T-helper 22 cell (primary cell): ENCODE measurements around the gene RERG.
"Not testable (repeated sequence)": the region's sequence is repeated elsewhere in the genome, so short reads cannot be mapped to it uniquely, and the experiment has no call there.

ENCODE experiments used
- DNase-seq: peaks from one replicate; pipeline ENCODE4 v3.0.0-alpha.2; 2020; ENCODE audit warnings: low read depth

The RERG gene, protein sequence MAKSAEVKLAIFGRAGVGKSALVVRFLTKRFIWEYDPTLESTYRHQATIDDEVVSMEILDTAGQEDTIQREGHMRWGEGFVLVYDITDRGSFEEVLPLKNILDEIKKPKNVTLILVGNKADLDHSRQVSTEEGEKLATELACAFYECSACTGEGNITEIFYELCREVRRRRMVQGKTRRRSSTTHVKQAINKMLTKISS

DNA sequence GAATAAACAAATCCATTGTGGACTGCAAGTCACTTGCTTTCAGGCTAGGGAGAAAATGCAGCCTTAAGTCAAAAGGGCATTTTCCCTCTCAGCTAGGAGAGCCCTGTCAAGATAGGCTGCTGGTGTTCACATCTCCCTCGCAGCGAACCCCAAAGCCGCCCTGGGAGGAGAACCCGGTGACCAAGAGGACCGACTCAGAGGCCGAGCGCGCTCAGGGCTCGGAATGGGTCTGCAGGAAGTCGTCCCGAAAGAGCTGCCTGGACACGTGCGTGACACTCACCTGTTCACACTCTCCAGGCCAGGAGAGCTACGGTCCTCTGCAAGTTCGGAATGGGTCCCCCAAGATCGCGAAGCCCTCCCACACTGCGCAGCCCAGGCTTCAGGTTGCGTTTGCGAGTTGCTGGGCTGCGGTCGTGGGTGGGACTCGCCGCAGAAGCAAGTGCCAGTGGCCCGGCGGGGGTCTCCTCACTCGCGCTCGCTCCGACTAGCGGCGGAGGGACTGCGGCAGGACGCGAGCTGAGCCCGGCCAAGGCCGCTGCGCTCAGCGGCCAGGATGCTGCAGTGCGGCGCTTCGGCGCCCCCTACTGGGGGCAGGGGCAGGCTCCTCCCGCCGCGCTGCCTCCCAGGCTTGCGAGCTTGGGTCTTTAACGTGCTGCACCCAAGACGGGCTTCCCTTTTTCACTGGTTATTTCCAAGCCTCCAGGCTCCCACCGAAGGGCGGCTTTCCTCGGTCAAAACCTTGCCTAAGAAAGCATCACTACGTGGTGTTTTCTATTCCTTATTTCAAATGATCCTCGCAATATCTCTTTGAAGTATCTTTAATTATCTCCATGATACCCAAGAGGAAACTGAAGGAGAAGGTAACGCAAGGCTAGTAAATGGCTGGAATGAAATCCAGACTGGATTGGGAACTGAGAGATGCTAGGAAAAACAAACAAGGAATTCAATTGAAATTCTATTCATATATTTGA lies at the start of gene RERG:
RERG (minus strand) TSS at position 503 of the 971 bp plus-strand sequence. CDS start 3,928 bp downstream, outside the sequence.
- DNase-seq = peak; percentile 26

DNA sequence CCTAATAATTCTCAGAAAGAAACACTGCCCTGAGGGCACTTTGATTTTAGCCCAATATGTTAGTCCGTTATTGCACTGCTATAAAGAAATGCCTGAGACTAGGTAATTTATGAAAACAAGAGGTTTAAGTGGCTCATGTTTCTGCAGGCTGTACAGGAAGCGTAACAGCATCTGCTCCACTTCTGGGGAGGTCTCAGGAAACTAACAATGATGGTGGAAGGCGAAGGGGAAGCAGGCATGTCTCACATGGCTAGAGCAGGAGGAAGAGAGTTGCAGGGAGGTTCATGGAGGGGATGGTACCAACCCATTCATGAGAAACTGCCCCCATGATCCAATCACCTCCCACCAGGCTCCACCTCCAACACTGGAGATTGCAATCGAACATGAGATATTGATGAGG lies 49.4 kb upstream of the RERG start:
- DNase-seq = no peak

DNA sequence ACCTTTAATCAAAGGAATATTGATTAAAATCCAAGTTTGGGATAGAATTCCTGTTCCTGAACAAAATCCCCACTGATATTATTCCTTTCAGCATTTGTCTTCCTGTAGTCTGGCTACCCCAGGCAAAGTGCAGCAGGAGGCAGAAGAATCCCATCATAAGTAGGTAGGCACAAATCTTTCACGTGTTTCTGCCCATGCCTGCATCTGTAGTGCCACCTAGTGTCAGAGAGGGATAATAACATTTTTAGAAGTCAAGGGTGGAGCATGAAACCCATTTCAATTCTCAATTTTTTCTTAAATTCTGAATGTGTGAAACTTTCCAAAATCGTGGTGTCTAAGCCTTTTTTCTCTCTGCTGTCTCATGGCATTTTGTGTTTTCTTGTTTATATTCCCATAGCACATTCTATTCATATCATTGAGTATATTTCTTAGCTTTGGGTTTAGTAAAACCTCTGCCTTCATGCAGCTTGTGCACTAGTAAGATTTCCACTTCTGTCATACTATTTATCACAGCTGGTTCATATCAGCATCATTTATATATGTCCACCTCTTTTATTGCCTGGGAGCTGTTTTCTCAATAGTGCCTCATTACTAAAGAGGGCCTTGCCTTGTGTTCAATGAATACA lies 47.8 kb upstream of the RERG start:
- peak; percentile 1 for DNase-seq

- DNase-seq = no peak
These were observed 47.1 kb upstream of the RERG start for GRCh38 chr12:15268309-15268708.

- DNase-seq = no peak
These were observed 44.7 kb upstream of the RERG start for GRCh38 chr12:15265875-15266274.

DNA sequence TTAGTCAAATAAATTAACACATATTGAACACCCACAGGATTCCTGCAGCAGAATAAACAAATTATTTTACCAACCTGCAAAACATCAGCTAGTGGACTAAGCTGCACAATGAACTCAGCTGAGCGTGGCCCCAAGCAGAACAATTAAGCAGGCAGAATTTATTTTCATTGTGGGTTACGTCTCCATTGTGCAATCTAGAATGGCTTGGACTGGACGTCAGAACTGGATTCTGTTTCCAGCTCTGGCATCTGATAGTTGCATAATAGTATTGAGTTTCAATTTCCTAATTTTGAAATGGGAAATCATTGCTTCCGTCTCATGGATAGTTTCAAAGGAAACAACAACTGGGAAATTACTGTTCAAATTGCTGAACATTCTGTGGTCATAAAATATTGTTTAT lies 35.5 kb upstream of the RERG start:
- DNase-seq = no peak

DNA sequence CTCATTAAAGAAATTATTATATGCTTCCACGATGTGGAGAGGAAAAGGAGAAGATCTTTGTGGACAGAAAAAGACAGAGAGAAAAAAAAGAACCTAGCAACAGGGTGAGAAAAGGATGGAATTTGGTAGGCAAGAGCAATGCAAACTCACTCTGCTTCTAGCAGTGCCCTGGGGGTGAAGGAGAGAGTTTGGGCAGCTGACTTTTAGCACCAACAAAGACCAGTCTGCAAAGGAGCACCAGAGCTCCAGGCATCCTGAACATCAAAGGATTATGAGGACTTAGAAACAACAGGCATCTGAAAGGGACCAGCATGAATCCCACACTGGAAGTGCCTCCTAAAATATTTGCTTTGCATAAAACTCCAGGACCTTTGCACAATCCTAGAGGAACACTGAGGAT lies 32.8 kb upstream of the RERG start:
- DNase-seq = no peak

DNA sequence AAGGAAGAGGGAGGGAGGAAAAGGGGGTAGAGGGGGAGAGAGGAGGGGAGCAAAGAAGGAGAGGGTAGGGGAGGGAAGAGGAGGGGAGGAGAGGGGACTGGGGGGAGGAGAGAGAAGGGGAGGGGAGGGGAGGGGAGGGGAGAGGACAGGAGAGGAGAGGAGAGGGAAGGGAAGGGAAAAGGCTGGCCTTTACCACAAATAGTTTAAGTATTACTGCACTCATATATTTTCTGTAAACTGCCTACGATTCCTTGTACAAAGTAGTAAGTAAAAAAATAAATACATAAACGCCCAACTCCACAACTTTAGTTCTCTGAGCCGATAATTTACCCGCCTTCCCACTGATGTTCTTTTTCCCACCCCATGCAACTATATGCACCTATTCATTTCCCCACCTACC lies 23.7 kb upstream of the RERG start:
- no peak for DNase-seq

GRCh38 chr12:15244341-15244740 lies 23.1 kb upstream of the RERG start:
- no peak for DNase-seq

DNA sequence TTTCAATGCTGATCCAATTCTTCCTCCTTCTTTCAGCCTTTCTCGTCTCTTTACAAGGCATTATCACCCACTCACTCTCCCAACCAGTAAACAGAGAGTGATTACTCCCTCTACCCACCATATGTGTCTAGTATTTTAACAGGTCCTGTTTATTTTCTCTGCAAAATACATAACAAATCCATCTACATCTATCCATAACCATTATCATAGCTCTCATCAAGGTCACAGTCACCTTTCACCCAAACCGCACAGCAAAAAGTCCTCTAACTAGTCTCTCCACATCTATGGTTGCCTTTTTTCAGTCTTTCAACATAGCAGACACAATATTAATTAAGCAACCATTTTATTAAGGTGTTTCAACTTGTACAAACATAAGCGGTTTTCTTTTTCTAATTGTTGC lies 21.9 kb upstream of the RERG start:
- DNase-seq = no peak

GRCh38 chr12:15240898-15241297 lies 19.7 kb upstream of the RERG start:
- DNase-seq = no peak

GRCh38 chr12:15234508-15234907 lies 13.3 kb upstream of the RERG start:
- DNase-seq = no peak

GRCh38 chr12:15234011-15234410 lies 12.8 kb upstream of the RERG start:
- DNase-seq = no peak

DNA sequence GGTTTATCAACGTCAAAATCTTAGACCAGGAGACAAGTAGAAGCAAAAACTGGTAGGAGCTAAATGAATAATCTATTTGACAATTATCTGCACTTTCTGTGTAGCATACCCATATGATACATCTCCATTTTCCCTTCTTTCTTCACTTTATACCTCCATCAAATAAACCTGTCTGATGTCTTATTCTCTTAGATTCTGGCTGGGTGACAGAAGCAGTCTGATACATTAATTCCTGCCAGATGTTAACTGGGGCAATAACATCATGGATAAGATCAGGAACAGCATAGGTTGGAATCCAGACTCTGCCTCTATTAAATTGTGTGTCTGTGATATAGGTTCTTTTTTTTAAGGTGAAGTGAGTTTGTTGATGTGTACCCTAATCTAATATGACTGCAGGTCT lies 11.7 kb upstream of the RERG start:
- DNase-seq = no peak

- DNase-seq = no peak
These were observed 10.3 kb upstream of the RERG start for GRCh38 chr12:15231493-15231892.

GRCh38 chr12:15230751-15231150 lies 9.5 kb upstream of the RERG start:
- DNase-seq = no peak

GRCh38 chr12:15230137-15230536 lies 8.9 kb upstream of the RERG start:
- DNase-seq = no peak

DNA sequence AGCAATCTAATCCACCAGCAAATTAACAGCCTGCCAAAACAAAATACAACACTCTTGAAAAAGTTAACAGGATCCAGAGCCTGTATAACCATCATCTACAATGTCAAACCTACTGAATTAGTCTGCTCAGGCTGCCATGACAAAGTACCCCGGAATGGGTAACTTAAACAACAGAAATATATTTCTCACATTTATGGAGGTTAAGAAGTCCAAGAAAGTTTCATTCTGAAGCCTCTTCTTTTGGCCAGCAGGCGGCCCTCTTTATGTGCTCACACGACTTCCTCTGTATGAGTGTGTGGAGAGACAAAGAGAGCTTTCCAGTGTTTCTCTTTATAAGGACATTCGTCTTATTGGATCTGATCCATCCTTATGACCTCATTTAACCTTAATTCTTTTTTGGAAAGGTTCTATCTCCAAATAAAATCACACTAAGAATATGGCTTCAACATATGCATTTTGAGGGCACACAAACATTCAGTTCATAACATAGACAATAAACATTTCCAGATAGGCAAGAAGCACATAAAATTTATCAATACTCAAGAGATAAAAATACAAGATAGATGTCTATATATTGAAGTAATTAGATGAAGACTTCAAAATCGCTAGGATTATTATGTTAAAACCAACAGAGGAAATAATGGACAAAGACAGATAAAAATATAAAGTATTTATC lies 5.9 kb upstream of the RERG start:
- no peak for DNase-seq

- not testable (repeated sequence) for DNase-seq
These were observed 4.6 kb upstream of the RERG start for GRCh38 chr12:15225863-15226218.

- no peak for DNase-seq
These were observed 4.1 kb upstream of the RERG start for GRCh38 chr12:15225136-15225862.

DNA sequence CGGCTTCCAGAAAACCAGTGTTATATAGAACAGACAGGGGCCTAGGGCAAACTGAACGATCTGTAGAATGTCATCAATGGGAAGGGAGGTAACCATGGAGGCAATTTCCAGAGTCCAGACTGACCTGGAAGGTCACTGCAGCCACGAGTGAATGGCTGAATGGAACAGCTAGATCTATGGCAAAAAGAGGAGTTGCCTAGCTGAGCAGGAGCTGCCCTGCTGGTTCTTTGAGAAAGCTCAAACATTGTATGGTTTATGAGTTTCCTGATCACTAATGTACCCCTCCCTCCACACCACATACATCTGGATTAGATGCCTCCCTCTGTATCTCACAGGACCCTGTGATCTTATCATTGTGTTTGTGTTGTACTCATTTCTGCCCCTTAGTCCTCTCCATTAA lies 1.0 kb upstream of the RERG start:
- DNase-seq = no peak

- DNase-seq = no peak
These were observed 766 bp downstream of the RERG start for GRCh38 chr12:15220451-15220850.
